ENCODE measurements around the gene OPN3. TPM values are rescaled to one million over a fixed set of nuclear protein-coding genes. Genes with fewer than 3 reads are reported as not detected.

Gene OPN3
- polyA plus RNA-seq, 1 donor (not counting 4 experiments of a cell fraction or from before 2014, with no cell fraction given) = 48.4 TPM

DNA sequence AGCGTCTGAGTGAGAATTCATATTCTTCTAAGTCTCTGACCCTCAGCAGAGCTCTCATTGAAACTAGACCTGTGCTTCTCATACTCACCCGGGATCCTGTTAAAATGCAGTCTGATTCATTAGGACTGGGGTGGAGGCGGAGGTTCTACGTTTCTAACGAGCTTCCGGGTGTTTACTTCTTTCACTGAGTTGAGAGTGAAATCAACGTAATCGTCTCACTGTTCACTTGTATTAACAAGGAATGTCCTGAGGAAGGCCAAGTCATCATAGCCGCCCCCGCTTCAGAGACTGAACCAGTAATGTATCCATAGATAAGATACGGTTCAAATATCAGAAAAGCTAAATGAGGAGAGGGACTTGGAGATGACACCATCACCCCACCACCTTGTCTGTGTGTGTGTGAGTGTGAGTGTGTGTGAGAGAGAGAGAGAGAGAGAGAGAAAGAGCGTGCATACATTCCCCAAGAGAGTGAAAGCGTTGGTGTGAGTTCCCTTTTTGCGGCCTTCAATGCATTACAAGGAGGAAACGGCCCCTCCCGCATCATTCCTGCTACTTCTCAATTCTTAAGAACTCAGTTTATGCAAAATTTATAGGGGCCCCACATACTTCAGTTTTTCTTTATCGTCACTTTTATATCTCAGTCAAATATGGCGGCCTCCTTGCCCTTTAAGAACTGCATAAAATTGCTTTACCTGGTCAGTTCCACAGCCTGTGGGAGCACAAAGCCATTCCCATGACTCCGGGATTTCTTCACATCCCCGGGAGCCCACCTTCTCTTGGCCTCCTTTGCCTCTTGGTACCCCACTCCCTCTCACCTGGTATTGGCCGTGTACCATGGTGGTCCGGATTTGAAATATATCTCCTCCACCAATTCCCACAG is 88.2 kb downstream of the OPN3 start:
- no peaks in the 10 kb centered on the region for H3K36me3 ChIP-seq (ENCODE audit: control insufficient read depth in 2 of 2, extremely low read depth in 1 of 2, insufficient read depth in 2 of 2, low read length in 2 of 2)
- DNase-seq (ENCODE audit: low read depth, low spot score) (no peak), FAIRE-seq (no peak)
- H3K9ac ChIP-seq (ENCODE audit: control insufficient read depth, extremely low read depth, insufficient read depth, low read length) = no peak overlapping the region
- no peak overlapping the region for H3K4me3 ChIP-seq (ENCODE audit: control insufficient read depth in 2 of 3, extremely low read depth in 1 of 3, insufficient read depth in 2 of 3, low read depth in 1 of 3, low read length in 3 of 3)
- TF ChIP-seq CTCF (optimal IDR thresholded peaks at IDR 0.05 in 1 of 3, IDR thresholded peaks at IDR 0.05 in 1 of 3, conservative IDR thresholded peaks at IDR 0.05 in 1 of 3; ENCODE audit: extremely low read depth in 1 of 3, insufficient read depth in 2 of 3, low read length in 3 of 3) = no peak
- TF ChIP-seq EZH2 (IDR thresholded peaks at IDR 0.05; ENCODE audit: low read length) = no peak
- no peaks in the 10 kb centered on the region for H3K79me2 ChIP-seq (ENCODE audit: control insufficient read depth, insufficient read depth, low read length)
- no peak overlapping the region for H3K27ac ChIP-seq (ENCODE audit: control insufficient read depth, insufficient read depth, low read length)
- no peaks in the 10 kb centered on the region for H3K27me3 ChIP-seq (ENCODE audit: control insufficient read depth, extremely low read depth, insufficient read depth, low read length)
- H3K9me3 ChIP-seq (ENCODE audit: control insufficient read depth, low read depth, low read length) = no peaks in the 10 kb centered on the region
- no peaks in the 10 kb centered on the region for H3K4me1 ChIP-seq (ENCODE audit: control insufficient read depth, extremely low read depth, insufficient read depth, low read length)
- no peak overlapping the region for H3K4me2 ChIP-seq (ENCODE audit: control insufficient read depth, extremely low read depth, insufficient read depth, low read depth, low read length)
- H2AFZ ChIP-seq (ENCODE audit: control insufficient read depth, low read length) = no peak overlapping the region
- dilution Hi-C loops (cut with MboI; ENCODE audit: extremely low pct_ligation_motif_present, low sequenced_read_pairs) = no loop called here
- H4K20me1 ChIP-seq (ENCODE audit: control insufficient read depth, extremely low read depth, insufficient read depth, low read length) = no peaks in the 10 kb centered on the region
- no peaks in the 10 kb centered on the region for H3K9me1 ChIP-seq (ENCODE audit: control insufficient read depth, extremely low read depth, insufficient read depth, low read length)

DNA sequence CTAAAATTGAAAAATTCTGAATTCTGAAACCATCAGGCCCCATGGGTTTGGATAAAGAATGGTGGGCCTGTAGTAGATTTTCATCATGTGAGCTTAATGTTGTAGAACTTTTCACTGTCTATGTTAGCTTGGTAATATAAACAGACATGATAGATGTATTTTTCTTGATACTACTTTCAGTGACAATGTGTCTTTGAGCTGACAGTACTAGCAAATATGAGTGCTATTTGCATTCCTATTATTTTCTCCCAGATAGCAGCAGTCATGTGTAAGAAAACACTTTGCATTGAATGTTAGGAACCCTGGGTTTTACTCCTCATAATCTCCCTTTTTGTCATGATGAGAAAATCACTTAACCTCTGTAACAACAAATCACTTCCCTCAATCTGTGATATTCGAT is 89.9 kb downstream of the OPN3 start:
- H3K4me3 ChIP-seq (ENCODE audit: control insufficient read depth in 2 of 3, extremely low read depth in 1 of 3, insufficient read depth in 2 of 3, low read depth in 1 of 3, low read length in 3 of 3) = no peak overlapping the region
- H4K20me1 ChIP-seq (ENCODE audit: control insufficient read depth, extremely low read depth, insufficient read depth, low read length) = no peaks in the 10 kb centered on the region
- no peak for FAIRE-seq
- H3K4me1 ChIP-seq (ENCODE audit: control insufficient read depth, extremely low read depth, insufficient read depth, low read length) = no peaks in the 10 kb centered on the region
- H3K79me2 ChIP-seq (ENCODE audit: control insufficient read depth, insufficient read depth, low read length) = no peaks in the 10 kb centered on the region
- no peaks in the 10 kb centered on the region for H3K27me3 ChIP-seq (ENCODE audit: control insufficient read depth, extremely low read depth, insufficient read depth, low read length)
- dilution Hi-C loops (cut with MboI; ENCODE audit: extremely low pct_ligation_motif_present, low sequenced_read_pairs) = no loop called here
- H3K27ac ChIP-seq (ENCODE audit: control insufficient read depth, insufficient read depth, low read length) = no peak overlapping the region
- H3K4me2 ChIP-seq (ENCODE audit: control insufficient read depth, extremely low read depth, insufficient read depth, low read depth, low read length) = no peak overlapping the region
- H3K9ac ChIP-seq (ENCODE audit: control insufficient read depth, extremely low read depth, insufficient read depth, low read length) = no peak overlapping the region
- H3K36me3 ChIP-seq (ENCODE audit: control insufficient read depth in 2 of 2, extremely low read depth in 1 of 2, insufficient read depth in 2 of 2, low read length in 2 of 2) = no peaks in the 10 kb centered on the region
- H3K9me1 ChIP-seq (ENCODE audit: control insufficient read depth, extremely low read depth, insufficient read depth, low read length) = no peaks in the 10 kb centered on the region
- TF ChIP-seq EZH2 (IDR thresholded peaks at IDR 0.05; ENCODE audit: low read length) = no peak
- TF ChIP-seq CTCF (optimal IDR thresholded peaks at IDR 0.05 in 1 of 3, IDR thresholded peaks at IDR 0.05 in 1 of 3, conservative IDR thresholded peaks at IDR 0.05 in 1 of 3; ENCODE audit: extremely low read depth in 1 of 3, insufficient read depth in 2 of 3, low read length in 3 of 3) = no peak
- no peak for DNase-seq (ENCODE audit: low read depth, low spot score)
- H2AFZ ChIP-seq (ENCODE audit: control insufficient read depth, low read length) = no peak overlapping the region
- H3K9me3 ChIP-seq (ENCODE audit: control insufficient read depth, low read depth, low read length) = no peaks in the 10 kb centered on the region

Data from keratinocyte (primary cell).